Endothelial cell of umbilical vein (primary cell): ENCODE measurements around the gene LIN7A.

Source experiments
- POLR2AphosphoS5 ChIP-seq: IDR thresholded peaks from 2 replicates; pipeline ENCODE4 v1.6.1; 2012; ENCODE audit warnings: low read depth, mild to moderate bottlenecking, control low read depth, low read length, moderate library complexity; ENCODE audit not compliant: insufficient read depth
- TF ChIP-seq, protein P1 (sequence below), 2 donors: IDR thresholded peaks; 1 replicate in 1 of 2; 2 replicates in 1 of 2; pipeline ENCODE4 v1.5.1; 2011; ENCODE audit warnings: low read length in 2 of 2, mild to moderate bottlenecking in 2 of 2, moderate library complexity in 2 of 2, control low read depth in 1 of 2, inconsistent platforms in 1 of 2, low read depth in 1 of 2; ENCODE audit not compliant: insufficient read depth in 1 of 2; ENCODE audit errors: extremely low read depth in 1 of 2

DNA sequence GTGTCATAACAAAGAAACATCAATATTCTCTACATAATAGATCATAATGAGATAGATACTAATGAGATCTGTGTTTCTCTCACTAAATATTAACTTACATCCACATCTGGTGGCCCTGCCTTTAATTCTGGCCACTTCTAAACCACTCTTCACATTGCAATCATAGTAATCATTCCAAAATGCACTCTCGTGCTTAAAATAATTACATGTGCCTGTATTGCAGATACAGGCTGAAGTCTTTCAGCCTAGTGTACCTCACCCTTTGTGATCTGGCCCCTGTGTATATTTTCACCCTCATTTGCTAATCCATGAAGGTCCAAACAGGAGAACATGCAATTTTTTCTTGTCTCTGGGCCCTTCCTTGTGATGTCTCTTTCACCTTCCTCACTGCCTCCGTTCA, 108.0 kb downstream of the LIN7A start:
- TF ChIP-seq, protein P1, sequence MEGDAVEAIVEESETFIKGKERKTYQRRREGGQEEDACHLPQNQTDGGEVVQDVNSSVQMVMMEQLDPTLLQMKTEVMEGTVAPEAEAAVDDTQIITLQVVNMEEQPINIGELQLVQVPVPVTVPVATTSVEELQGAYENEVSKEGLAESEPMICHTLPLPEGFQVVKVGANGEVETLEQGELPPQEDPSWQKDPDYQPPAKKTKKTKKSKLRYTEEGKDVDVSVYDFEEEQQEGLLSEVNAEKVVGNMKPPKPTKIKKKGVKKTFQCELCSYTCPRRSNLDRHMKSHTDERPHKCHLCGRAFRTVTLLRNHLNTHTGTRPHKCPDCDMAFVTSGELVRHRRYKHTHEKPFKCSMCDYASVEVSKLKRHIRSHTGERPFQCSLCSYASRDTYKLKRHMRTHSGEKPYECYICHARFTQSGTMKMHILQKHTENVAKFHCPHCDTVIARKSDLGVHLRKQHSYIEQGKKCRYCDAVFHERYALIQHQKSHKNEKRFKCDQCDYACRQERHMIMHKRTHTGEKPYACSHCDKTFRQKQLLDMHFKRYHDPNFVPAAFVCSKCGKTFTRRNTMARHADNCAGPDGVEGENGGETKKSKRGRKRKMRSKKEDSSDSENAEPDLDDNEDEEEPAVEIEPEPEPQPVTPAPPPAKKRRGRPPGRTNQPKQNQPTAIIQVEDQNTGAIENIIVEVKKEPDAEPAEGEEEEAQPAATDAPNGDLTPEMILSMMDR (IDR thresholded peaks at IDR 0.05; ENCODE audit: extremely low read depth in 1 of 2, insufficient read depth in 1 of 2, low read depth in 1 of 2, low read length in 2 of 2) = no peak
- TF ChIP-seq POLR2AphosphoS5 = no peak
